Neuronal stem cell (in vitro differentiated cells): ENCODE measurements around the gene RTL1.

Experiments used
- DNase-seq: peaks from one replicate; pipeline ENCODE4 v3.0.0-alpha.2; 2013; ENCODE audit warnings: low spot score
- H2AFZ ChIP-seq: one replicate; pipeline ENCODE4 v1.6.1; 2013; ENCODE audit warnings: mild to moderate bottlenecking, low read length, inconsistent platforms
- H2AK5ac ChIP-seq: 2 replicates; pipeline ENCODE4 v1.6.1; 2013; ENCODE audit warnings: low read depth, mild to moderate bottlenecking, inconsistent platforms, low read length, moderate library complexity, mixed read lengths
- H2BK120ac ChIP-seq: 2 replicates; pipeline ENCODE4 v1.6.1; 2013; ENCODE audit warnings: low read depth, mild to moderate bottlenecking, inconsistent platforms, low read length, moderate library complexity, mixed read lengths
- H2BK12ac ChIP-seq: one replicate; pipeline ENCODE4 v1.6.1; 2013; ENCODE audit warnings: low read length, inconsistent platforms
- H2BK15ac ChIP-seq: 2 replicates; pipeline ENCODE4 v1.6.1; 2013; ENCODE audit warnings: mild to moderate bottlenecking, low read length, inconsistent platforms, mixed read lengths
- H2BK5ac ChIP-seq: one replicate; pipeline ENCODE4 v1.6.1; 2013; ENCODE audit warnings: inconsistent platforms, mild to moderate bottlenecking, low read length, moderate library complexity
- H3K14ac ChIP-seq: one replicate; pipeline ENCODE4 v1.6.1; 2013; ENCODE audit warnings: low read length, inconsistent platforms
- H3K18ac ChIP-seq: 2 replicates; pipeline ENCODE4 v1.6.1; 2013; ENCODE audit warnings: low read length, inconsistent platforms
- H3K23ac ChIP-seq: 2 replicates; pipeline ENCODE4 v1.6.1; 2013; ENCODE audit warnings: low read depth, mild to moderate bottlenecking, mixed read lengths, low read length, inconsistent platforms; ENCODE audit not compliant: poor library complexity
- H3K27ac ChIP-seq: replicated peaks from 3 replicates; pipeline ENCODE4 v1.5.1; 2013; ENCODE audit warnings: low read length, inconsistent platforms
- H3K27me3 ChIP-seq, 3 experiments: 2 replicates each; pipeline ENCODE4 v1.6.1; 2013; ENCODE audit warnings: low read length in 3 of 3, mild to moderate bottlenecking in 2 of 3, inconsistent platforms in 1 of 3, low read depth in 1 of 3, mixed read lengths in 1 of 3, moderate library complexity in 1 of 3; ENCODE audit not compliant: control insufficient read depth in 3 of 3, insufficient read depth in 3 of 3
- H3K36me3 ChIP-seq, 2 donors: replicated peaks in 1 of 2; 2 replicates each; pipeline ENCODE4 v1.6.1; 2013; ENCODE audit warnings: low read length in 2 of 2; ENCODE audit not compliant: control insufficient read depth in 2 of 2, insufficient read depth in 2 of 2
- H3K4ac ChIP-seq: 2 replicates; pipeline ENCODE4 v1.6.1; 2013; ENCODE audit warnings: inconsistent platforms, mild to moderate bottlenecking, low read length, moderate library complexity
- H3K4me1 ChIP-seq, 2 donors: 1 replicate in 1 of 2; 2 replicates in 1 of 2; pipeline ENCODE4 v1.6.1; 2013; ENCODE audit warnings: low read length in 2 of 2, low read depth in 1 of 2; ENCODE audit not compliant: control insufficient read depth in 2 of 2, insufficient read depth in 1 of 2
- H3K4me2 ChIP-seq: one replicate; pipeline ENCODE4 v1.6.1; 2013; ENCODE audit warnings: mild to moderate bottlenecking, low read length, inconsistent platforms; ENCODE audit not compliant: insufficient read depth, poor library complexity, severe bottlenecking
- H3K4me3 ChIP-seq, 2 donors: 2 replicates each; pipeline ENCODE4 v1.5.1; 2013; ENCODE audit warnings: low read length in 2 of 2, mild to moderate bottlenecking in 2 of 2, inconsistent platforms in 1 of 2, moderate library complexity in 1 of 2
- H3K79me1 ChIP-seq: one replicate; pipeline ENCODE4 v1.6.1; 2013; ENCODE audit warnings: low read depth, mild to moderate bottlenecking, inconsistent platforms, low read length, moderate library complexity
- H3K9ac ChIP-seq: one replicate; pipeline ENCODE4 v1.6.1; 2013; ENCODE audit warnings: mild to moderate bottlenecking, low read depth, low read length, inconsistent platforms; ENCODE audit not compliant: poor library complexity
- H3K9me3 ChIP-seq, 2 donors: replicated peaks in 1 of 2; 2 replicates each; pipeline versions ENCODE3 to v1.6.1; 2013; ENCODE audit warnings: low read length in 2 of 2, mild to moderate bottlenecking in 2 of 2, inconsistent platforms in 1 of 2, low read depth in 1 of 2, mixed read lengths in 1 of 2, moderate library complexity in 1 of 2; ENCODE audit not compliant: control insufficient read depth in 2 of 2, insufficient read depth in 1 of 2
- H4K8ac ChIP-seq: one replicate; pipeline ENCODE4 v1.6.1; 2013; ENCODE audit warnings: low read depth, mild to moderate bottlenecking, inconsistent platforms, low read length, moderate library complexity
- H4K91ac ChIP-seq: one replicate; pipeline ENCODE4 v1.6.1; 2013; ENCODE audit warnings: low read length, low read depth, mild to moderate bottlenecking, inconsistent platforms; ENCODE audit not compliant: poor library complexity
- WGBS, 2 donors: extraction: QIAGEN DNeasy Blood & Tissue Kit; methylation state at CpG; one replicate each; pipeline ENCODE4 v1.1.7; 2013; ENCODE audit warnings: missing lambda C conversion rate in 2 of 2, mixed read lengths in 1 of 2; ENCODE audit not compliant: insufficient read length in 2 of 2, insufficient replicate concordance in 1 of 2; ENCODE audit errors: extremely low coverage in 2 of 2; 5-methylcytosine and 5-hydroxymethylcytosine counted together

RTL1 gene

DNA sequence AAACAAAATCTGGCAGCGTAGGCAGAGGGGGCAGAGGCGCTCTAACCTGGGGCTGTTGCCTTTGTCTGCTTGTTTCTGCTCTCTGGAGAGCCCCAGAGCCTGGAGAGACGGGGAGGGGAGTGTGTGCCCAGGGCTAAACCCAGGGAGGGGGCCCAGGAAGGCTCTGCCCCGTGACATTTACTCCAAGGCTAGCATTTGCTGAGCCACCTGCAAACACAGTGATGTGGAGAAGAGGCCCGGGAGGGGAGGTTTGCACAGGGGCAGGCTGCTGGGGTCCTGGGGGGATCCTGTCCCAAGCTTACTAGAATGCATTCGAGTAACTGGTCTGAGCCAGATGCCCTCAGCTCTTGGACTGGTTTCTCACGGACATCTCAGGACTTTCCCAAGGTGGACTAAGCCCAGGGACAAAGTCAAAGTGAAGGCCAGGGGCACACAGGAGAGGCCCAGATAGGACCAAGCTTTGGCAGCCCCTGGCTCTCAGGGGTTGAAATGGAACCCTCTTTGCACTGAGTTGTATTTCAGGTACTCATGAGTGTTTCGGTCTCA, 65.6 kb downstream of the RTL1 start:
- peak overlapping the region; percentile 100 for H2BK5ac ChIP-seq
- no peak overlapping the region for H3K9ac ChIP-seq
- H4K8ac ChIP-seq = no peak overlapping the region
- no peaks in the 10 kb centered on the region for H3K27me3 ChIP-seq
- H3K18ac ChIP-seq = peak overlapping the region; percentile 99
- peaks cover 52 to 62% of the 10 kb centered on the region in 2 donors for H3K4me1 ChIP-seq
- peaks cover 3% of the 10 kb centered on the region for H3K79me1 ChIP-seq
- H3K9me3 ChIP-seq = no peaks in the 10 kb centered on the region
- peak overlapping the region; percentile 99 for H2BK120ac ChIP-seq
- H3K4me3 ChIP-seq = no peak overlapping the region
- WGBS, 2 donors = no CpG with 5 or more reads among the region's 8 CpGs
- H4K91ac ChIP-seq = peak overlapping the region; percentile 98
- H3K14ac ChIP-seq = no peak overlapping the region
- DNase-seq = no peak
- no peak overlapping the region for H3K4me2 ChIP-seq
- H3K23ac ChIP-seq = no peak overlapping the region
- peak overlapping the region; percentile 100 for H3K27ac ChIP-seq
- peak overlapping the region; percentile 57 for H2AFZ ChIP-seq
- H3K36me3 ChIP-seq = no peaks in the 10 kb centered on the region
- H3K4ac ChIP-seq = no peak overlapping the region
- peak overlapping the region; percentile 99 for H2AK5ac ChIP-seq
- H2BK15ac ChIP-seq = no peak overlapping the region
- H2BK12ac ChIP-seq = peak overlapping the region; percentile 1

DNA sequence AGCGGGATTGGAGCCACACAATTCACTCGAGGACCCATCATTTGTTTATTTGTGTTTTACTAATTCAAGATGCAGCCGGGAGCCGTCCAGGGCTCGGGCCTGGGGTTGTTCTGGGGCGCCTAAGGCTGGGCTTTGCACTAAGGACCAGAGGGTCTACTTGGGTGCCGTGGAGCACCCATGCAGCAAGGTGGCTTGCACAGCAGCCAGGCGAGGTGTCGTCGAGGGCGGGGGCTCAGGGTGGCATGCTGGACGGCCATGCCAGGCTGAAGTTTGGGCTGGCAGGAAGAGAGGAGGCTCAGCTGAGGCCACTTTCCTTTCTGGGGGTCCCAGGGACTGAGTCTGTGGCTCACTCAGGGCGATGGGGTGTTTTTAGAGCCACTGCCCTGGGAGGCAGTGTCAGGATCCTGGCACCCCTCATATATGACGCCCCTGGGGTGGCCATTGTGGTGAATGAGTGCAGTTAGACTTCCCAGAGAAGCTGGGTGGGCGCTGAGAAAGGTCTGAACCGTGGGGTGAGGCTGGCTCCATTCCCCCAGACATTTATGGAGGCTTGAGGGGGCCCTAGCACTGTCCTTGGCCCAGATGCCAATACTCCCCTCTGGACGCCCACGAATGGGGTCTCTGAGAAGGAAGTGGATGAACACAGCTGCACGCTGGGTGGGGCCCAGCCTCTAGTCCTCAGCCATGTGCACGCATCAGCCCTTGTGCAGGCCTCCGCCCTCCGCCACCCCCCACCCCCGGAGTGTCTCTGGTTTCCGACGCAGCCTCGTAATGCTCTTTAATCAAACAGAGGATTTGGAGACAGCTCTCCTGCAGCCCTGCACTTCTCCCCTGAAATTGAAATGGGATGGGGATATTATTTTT, 66.3 kb downstream of the RTL1 start:
- H2BK5ac ChIP-seq = peak overlapping the region; percentile 100
- H3K27ac ChIP-seq = peak overlapping the region; percentile 100
- H3K4me1 ChIP-seq = peaks cover 52 to 58% of the 10 kb centered on the region in 2 donors
- no peaks in the 10 kb centered on the region for H3K36me3 ChIP-seq
- H3K23ac ChIP-seq = peak overlapping the region; percentile 87
- no peaks in the 10 kb centered on the region for H3K27me3 ChIP-seq
- H2AK5ac ChIP-seq = peak overlapping the region; percentile 99
- DNase-seq = no peak
- H3K14ac ChIP-seq = peak overlapping the region; percentile 95
- H2AFZ ChIP-seq = peak overlapping the region; percentile 57
- peak overlapping the region; percentile 87 for H3K9ac ChIP-seq
- peak overlapping the region; percentile 100 for H3K4ac ChIP-seq
- H4K91ac ChIP-seq = peak overlapping the region; percentile 98
- no peak overlapping the region for H3K4me2 ChIP-seq
- no peak overlapping the region for H4K8ac ChIP-seq
- peaks cover 0 to 3% of the 10 kb centered on the region in 2 donors for H3K9me3 ChIP-seq
- peak overlapping the region; percentile 100 for H2BK12ac ChIP-seq
- no CpG with 5 or more reads among the region's 26 CpGs for WGBS, 2 donors
- H3K79me1 ChIP-seq = peaks cover 3% of the 10 kb centered on the region
- no peak overlapping the region for H3K4me3 ChIP-seq
- peak overlapping the region; percentile 99 for H2BK120ac ChIP-seq
- H2BK15ac ChIP-seq = peak overlapping the region; percentile 56
- H3K18ac ChIP-seq = peak overlapping the region; percentile 99

DNA sequence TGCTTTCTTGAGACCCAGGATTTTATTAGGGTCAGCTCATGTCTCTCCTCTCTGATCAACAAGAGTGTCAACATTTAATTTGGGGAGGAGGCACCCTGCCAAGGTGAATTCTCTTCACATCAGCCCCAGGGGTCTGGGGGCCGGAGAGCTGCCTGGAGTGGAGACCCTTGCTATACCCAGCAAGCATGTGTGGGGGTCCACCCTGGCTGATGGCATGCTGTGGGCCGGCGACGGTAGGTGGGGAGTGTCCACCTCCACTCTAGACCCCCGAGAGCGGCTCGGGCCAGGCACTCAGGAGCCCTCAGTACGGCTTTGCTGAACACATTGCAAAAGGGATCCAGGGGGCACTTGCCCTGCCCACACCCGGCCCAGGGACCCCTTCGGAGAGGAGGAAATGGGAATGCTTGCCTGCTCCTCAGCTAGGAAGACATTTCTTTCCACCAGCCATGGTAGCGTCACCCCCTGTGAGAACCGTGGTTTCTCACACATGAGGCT, 67.2 kb downstream of the RTL1 start:
- Histone ChIP-seq H2AFZ (no peak overlapping the region), H2BK5ac (peak overlapping the region; percentile 100), H3K4me3 (no peak overlapping the region), H3K9ac (no peak overlapping the region), H3K79me1 (peaks cover 3% of the 10 kb centered on the region), H3K27ac (no peak overlapping the region), H2AK5ac (peak overlapping the region; percentile 98), H3K23ac (no peak overlapping the region), H2BK120ac (peak overlapping the region; percentile 100), H3K4me1 (peaks cover 51 to 55% of the 10 kb centered on the region in 2 donors), H3K27me3 (no peaks in the 10 kb centered on the region), H3K14ac (peak overlapping the region; percentile 26), H2BK15ac (peak overlapping the region; percentile 97), H3K18ac (peak overlapping the region; percentile 97), H3K4ac (peak overlapping the region; percentile 80), H4K8ac (no peak overlapping the region), H3K9me3 (peaks cover 0 to 4% of the 10 kb centered on the region in 2 donors), H2BK12ac (no peak overlapping the region), H4K91ac (peak overlapping the region; percentile 90), H3K36me3 (no peaks in the 10 kb centered on the region), H3K4me2 (no peak overlapping the region)
- DNase-seq = no peak
- WGBS, 2 donors = no CpG with 5 or more reads among the region's 12 CpGs
